Activated CD4-positive, alpha-beta T cell treated with anti-CD3 and anti-CD28 coated beads, Interleukin-2, amount 50 U/mL, for 1 hour (primary cell): ENCODE results near the gene SH2D3C.

Experiments used
- DNase-seq: peaks from one replicate; pipeline ENCODE4 v3.0.0-alpha.2; 2020

Gene SH2D3C

DNA sequence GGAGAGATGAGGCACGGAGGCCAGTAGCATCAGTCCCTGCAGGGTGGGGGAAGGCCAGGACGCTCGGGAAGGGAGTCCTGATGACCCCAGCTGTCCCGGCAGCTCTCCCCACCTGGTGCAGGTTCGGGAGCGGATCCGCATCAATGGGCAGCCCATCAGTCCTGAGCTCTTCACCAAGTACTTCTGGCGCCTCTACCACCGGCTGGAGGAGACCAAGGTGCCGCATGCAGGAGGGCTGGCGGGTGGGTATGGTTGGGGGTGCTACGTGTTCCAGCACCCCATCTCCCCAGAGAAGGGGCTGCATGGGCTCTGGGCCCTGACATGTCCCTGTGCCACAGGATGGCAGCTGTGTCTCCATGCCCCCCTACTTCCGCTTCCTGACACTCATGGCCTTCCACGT is 28.4 kb upstream of the SH2D3C start:
- DNase-seq, result no peak

DNA sequence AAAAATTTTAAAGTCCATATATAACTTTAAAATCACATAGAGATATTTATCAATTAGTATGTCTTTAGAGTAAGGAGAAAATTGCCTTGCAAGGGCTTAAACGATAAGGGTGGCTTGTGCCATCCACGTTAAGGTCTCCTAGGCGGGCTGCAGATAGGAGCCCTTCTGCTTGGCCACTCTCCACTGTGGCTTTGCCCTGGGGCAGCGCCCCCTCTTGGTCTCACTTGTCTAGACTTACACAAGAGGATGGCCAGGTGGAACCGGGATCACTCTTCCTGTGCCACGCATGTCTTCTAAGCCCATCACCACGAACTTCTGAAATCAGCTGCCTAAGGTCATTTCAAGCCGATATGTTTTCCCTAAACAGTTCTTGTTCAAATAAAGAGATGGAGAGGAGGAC is 27.2 kb upstream of the SH2D3C start:
- no peak for DNase-seq

DNA sequence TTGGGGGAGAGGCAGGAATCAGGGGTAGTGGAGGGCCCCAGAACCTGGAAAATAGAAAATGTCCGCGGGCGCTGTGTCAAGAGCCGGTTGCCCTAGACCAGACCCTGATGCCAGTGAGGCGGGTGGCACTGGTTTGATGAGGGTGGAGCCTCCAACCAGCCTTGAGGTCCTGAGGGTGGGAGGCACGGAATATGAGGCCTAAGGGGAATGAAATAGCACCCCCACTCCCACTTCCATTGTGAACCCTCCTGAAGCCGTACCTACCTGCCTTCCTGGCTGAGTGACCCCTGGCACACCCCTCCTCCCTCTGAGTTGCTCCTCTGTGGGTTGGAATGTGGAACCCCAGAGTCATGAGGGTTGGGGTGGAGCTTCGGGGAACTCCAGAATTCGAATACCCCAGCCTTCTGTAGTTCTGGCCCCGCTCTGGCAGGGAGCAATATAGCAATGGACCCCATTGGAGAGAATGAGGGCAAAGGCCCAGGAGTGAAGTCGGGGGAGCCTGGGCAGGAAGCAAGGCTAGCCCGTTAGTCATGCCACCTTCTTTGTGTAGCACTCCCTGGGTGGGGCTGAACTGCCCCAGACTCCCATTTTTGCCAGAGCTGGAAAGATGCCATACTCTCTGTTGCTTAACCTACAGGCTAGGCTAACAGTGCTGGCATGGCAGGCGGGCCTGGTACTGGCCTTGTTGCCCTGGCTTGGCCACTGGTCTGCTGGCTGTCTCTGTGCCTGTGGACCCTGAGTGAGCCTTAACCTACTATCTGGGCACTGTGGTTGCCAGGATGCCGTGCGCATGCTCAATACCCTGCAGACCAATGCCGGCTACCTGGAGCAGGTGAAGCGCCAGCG is 25.3 kb upstream of the SH2D3C start:
- peak; percentile 20 for DNase-seq

GRCh38 chr9:127802576-127803443 is 24.3 kb upstream of the SH2D3C start, which contains the start of gene FPGS:
FPGS (plus strand) TSS chr9:127802882; CDS start chr9:127802925, 43 bp downstream.
- peak; percentile 79 for DNase-seq

- DNase-seq, result no peak
Observed at GRCh38 chr9:127801955-127802575, 23.6 kb upstream of the SH2D3C start.

DNA sequence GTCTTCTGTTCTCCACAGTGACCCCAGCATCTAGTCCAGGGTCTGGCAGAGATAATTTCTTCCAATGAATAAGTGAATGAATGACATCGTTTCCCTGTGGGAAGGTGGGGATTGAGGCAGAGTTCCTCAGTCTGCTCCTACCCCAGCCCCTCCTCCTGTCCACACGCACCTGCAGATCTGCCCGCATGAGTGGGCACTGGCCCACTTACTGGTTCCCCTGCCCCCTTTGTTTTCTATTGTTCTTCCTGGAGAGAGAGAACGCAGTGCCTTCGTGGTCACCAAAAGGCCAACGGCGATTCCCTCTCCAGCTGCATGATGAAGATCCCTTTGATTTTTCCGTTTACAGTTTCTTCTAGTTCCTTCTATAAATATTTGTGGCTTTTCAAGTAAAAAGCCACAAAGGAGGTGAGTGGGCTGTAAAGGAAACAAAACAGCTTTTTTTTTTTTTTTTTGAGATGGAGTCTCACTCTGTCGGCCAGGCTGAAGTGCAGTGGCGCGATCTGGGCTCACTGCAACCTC is 18.4 kb upstream of the SH2D3C start:
- no peak for DNase-seq

GRCh38 chr9:127796225-127796813 is 17.9 kb upstream of the SH2D3C start:
- DNase-seq, result no peak

GRCh38 chr9:127794001-127794791 is 15.7 kb upstream of the SH2D3C start:
- DNase-seq, result no peak

DNA sequence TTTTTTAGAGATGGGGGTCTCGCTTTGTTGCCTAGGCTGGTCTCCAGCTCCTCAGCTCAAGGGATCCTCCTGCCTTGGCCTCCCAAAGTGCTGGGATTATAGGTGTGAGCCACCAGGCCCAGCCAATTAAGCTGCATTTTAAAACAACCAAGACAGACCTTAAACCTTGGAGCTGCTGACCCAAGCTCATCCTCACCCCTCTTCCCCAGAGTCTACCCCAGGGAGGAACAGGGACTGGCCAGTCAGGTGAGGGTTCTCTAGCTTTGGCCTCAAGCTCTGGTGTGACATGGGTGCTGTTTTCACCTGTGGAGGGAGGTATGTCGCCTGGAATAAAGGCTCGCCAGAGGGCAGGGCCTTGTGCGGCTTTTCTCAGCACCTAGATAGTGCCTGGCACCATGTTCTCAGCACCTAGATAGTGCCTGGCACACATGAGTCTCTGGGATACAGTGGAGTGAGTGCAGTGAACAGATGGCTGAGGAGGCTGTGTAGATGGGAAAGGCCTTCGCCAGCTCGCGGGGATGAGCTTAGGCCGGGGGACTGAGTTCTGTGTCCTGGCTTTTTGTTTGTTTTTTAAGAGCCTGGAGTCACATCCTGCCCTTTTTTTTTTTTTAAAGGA is 14.7 kb upstream of the SH2D3C start:
- no peak for DNase-seq

DNA sequence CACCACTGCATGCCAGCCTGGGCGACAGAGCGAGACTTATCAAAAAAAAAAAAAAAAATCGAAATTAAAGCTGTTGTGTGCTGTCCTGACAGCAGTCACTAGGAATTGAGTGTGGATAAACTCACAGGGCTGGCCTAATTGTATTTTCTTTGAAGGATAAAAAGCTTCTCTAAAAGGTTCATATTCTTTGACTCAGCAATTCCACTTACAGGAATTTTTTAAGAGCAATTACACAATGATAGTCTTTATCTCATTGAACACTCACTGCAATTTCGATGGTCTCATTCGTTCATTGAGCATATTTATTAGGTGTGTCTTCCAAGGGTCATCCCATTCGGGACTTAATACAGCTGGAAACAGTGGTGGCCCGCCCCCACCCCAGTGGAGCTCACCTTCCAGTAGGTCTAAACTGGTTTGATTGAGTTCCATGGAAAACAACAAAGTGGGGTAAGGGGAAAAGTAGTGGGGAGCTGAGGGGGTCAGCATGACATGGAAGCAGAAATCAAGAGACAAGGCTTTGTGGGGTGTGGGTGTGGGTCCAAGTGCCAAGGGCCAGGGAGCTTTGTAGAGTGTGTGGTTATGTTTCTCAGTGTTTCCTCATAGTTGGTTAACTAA is 14.1 kb upstream of the SH2D3C start:
- DNase-seq, result no peak

- no peak for DNase-seq
Observed at GRCh38 chr9:127791085-127791484, 12.6 kb upstream of the SH2D3C start.

GRCh38 chr9:127790094-127790855 is 11.8 kb upstream of the SH2D3C start:
- no peak for DNase-seq

GRCh38 chr9:127789179-127789578 is 10.7 kb upstream of the SH2D3C start:
- DNase-seq, result no peak

DNA sequence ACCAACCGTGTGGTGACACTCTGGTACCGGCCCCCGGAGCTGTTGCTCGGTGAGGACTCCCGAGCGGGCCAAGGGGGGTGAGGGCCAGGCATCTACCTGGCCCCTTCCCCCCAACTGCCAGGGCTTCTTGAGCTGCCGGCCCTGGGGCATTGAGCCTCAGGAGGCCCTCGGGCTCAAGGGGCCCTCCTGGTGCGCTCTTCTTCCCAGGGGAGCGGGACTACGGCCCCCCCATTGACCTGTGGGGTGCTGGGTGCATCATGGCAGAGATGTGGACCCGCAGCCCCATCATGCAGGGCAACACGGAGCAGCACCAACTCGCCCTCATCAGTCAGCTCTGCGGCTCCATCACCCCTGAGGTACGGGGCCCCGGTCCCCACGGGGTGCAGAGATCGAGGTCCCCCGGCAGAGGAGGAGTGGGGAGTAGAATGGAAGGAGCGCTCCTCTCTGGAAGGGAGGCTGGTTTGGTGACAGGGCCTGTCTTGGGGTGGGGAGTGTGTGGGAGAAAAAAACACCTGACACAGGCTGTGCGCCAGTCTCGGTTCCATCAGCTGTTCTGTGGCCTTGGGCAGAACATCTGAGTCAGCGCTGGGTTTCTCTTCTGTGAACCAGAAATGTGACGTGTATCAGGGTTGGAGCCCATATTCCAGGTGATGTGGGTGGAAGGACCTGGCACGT is 10.0 kb upstream of the SH2D3C start:
- no peak for DNase-seq

DNA sequence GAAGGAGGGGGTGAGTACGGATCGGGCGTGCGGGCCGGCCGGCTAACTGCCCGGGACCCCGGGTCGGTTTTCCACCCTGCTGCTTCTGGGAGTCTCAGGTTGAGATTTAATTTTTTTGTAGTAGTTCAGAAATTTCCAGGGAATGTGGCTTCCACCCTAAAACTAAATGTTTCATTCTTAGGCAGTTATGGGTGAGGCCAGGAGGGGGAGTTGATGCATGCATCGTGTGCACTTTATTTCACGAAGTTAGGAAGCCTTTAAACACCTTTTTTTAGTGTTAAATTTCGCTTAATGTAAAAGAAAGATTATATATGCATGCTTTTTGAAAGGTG is 8.3 kb upstream of the SH2D3C start:
- no peak for DNase-seq

- peak; percentile 89 for DNase-seq
Observed at GRCh38 chr9:127785933-127786772, 7.7 kb upstream of the SH2D3C start, which contains the start of gene CDK9. CDK9 (plus strand) TSS chr9:127786034; CDS start chr9:127786149, 115 bp downstream.

DNA sequence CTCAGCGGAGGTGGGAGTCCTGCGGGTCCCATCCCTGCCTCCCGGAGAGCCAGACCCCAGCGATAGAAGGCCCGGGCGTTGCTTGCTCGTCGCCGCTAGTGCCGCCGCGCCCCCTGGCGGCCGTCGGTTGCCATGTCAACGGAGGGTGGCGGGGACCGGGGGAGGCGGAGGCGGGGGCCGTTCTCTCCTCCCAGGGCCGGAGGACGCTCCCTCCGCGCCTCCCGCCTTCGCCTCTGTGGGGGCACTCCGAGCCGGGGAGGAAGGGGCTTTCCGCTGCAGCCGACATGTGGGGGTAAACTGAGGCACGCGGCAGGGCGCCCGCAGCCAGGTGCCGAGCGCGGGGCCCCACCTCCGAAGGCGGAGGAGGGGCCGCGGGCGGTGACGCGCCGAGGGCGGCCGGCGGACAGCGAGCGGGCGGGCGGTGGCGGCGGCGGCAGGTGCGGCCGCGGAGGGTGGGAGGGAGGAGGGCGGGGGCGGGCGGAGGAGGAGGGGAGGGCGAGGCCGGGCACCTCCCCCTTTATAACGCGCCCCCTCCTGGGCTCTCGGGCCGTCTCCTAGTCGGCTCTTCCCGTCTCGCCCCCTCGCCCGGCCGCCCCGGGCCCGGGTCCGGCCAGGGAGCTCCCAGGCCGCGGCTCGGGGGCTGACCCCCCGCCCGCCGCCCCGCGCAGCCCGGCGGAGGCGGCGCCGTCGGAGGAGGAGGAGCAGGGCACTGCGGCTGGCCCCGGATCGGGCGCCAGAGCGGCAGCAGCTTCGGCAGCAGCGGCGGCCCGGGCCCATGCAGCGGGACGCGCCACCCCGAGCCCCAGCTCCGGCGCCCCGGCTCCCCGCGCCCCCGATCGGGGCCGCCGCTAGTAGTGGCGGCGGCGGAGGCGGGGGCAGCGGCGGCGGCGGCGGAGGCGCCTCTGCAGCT is 6.8 kb upstream of the SH2D3C start:
- DNase-seq, result peak; percentile 88
